PC-9 (cell line): ENCODE results near the gene ALG2. TPM values are rescaled to one million over a fixed set of nuclear protein-coding genes. Genes with fewer than 3 reads are reported as not detected.

Experiments used
- BruUV-seq: library from RNA; stranded (reverse); fragments of 400-500 nt; replicated peaks from 2 replicates; lab custom pipeline; 2021; lab: Mats Ljungman, UMichigan
- CTCF ChIA-PET: fragments of 300-600 bp; sonication (Branson Sonifier 250); formaldehyde crosslinking; loops from one replicate; lab custom pipeline; 2022; ENCODE audit warnings: antibody characterized with exemption; lab: Charles Lee
- POLR2A ChIA-PET: fragments of 300-600 bp; sonication (Branson Sonifier 250); formaldehyde crosslinking; loops from one replicate; lab custom pipeline; 2022; ENCODE audit warnings: antibody characterized with exemption; ENCODE audit not compliant: unreplicated experiment; lab: Charles Lee
- DNase-seq, 2 experiments: peaks; one replicate each; pipeline versions ENCODE4 v3.0.0 to v3.0.0-alpha.2; 2015 to 2022; ENCODE audit warnings: mixed read lengths in 1 of 2
- H2AFZ ChIP-seq: fragments of 200-600 bp; sonication (generic); 2 replicates; pipeline ENCODE4 v1.8.1; 2017; ENCODE audit warnings: antibody characterized with exemption
- H3F3A ChIP-seq: fragments of 200-600 bp; sonication (generic); 2 replicates; pipeline ENCODE4 v1.8.1; 2017; ENCODE audit warnings: antibody characterized with exemption, mild to moderate bottlenecking, low read depth; ENCODE audit not compliant: insufficient read depth
- H3K27ac ChIP-seq: fragments of 200-600 bp; sonication (generic); 2 replicates; pipeline ENCODE4 v1.6.1; 2016; ENCODE audit warnings: mixed run types
- H3K27me3 ChIP-seq: fragments of 200-600 bp; sonication (generic); 2 replicates; pipeline ENCODE4 v1.6.1; 2016; ENCODE audit warnings: low read depth, mixed run types; ENCODE audit not compliant: insufficient read depth
- H3K36me3 ChIP-seq: fragments of 200-600 bp; sonication (generic); 2 replicates; pipeline ENCODE4 v1.6.1; 2016; ENCODE audit warnings: low read depth, mixed run types
- H3K4me1 ChIP-seq: fragments of 200-600 bp; sonication (generic); replicated peaks from 2 replicates; pipeline ENCODE4 v1.6.1; 2016; ENCODE audit warnings: mixed run types; ENCODE audit not compliant: insufficient read depth
- H3K4me2 ChIP-seq: fragments of 200-600 bp; sonication (generic); 2 replicates; pipeline ENCODE4 v1.6.1; 2017; ENCODE audit warnings: mixed run types
- H3K4me3 ChIP-seq: fragments of 200-600 bp; sonication (generic); 2 replicates; pipeline ENCODE4 v1.6.1; 2016; ENCODE audit warnings: mixed run types
- H3K79me2 ChIP-seq: fragments of 200-600 bp; sonication (generic); 2 replicates; pipeline ENCODE4 v1.6.1; 2017; ENCODE audit warnings: low read depth, mixed run types
- H3K9me2 ChIP-seq: fragments of 200-600 bp; sonication (generic); 2 replicates; pipeline ENCODE4 v1.8.1; 2017; ENCODE audit warnings: mild to moderate bottlenecking; ENCODE audit not compliant: insufficient read depth
- H3K9me3 ChIP-seq: fragments of 200-600 bp; sonication (generic); 2 replicates; pipeline ENCODE4 v1.8.1; 2016; ENCODE audit warnings: low read depth; ENCODE audit not compliant: insufficient read depth
- H4K20me1 ChIP-seq: fragments of 200-600 bp; sonication (generic); 2 replicates; pipeline ENCODE4 v1.8.1; 2017; ENCODE audit not compliant: insufficient read depth
- CTCF ChIP-seq: fragments of 200-600 bp; sonication (generic); conservative IDR thresholded peaks from 2 replicates; pipeline ENCODE4 v1.6.1; 2017; ENCODE audit warnings: mixed run types, antibody characterized with exemption, mild to moderate bottlenecking, moderate library complexity
- EZH2 ChIP-seq: fragments of 200-600 bp; sonication (generic); IDR thresholded peaks from 2 replicates; pipeline ENCODE4 v1.8.0; 2017; ENCODE audit warnings: antibody characterized with exemption, low read depth
- intact Hi-C: fragments of 100-400 bp; cut with micrococcal nuclease; formaldehyde crosslinking; loops from one replicate; pipeline ENCODE4 v1.10.0; 2022; ENCODE audit not compliant: unreplicated experiment
- total RNA-seq: library from RNA; stranded (reverse); gene quantifications from 2 replicates; pipeline ENCODE4 v1.2.3, GENCODE V29; 2021

The ALG2 gene
- total RNA-seq, 1 experiment from 2014 or later, result 30.2 TPM

GRCh38 chr9:99192786-99193465 is 28.8 kb downstream of the ALG2 start:
- H3F3A ChIP-seq, result no peaks in the 10 kb centered on the region
- no peak for DNase-seq
- H3K27ac ChIP-seq, result no peak overlapping the region
- H3K27me3 ChIP-seq, result peaks cover 11% of the 10 kb centered on the region; the same call in 1 of the 2 replicates
- no peaks in the 10 kb centered on the region for H4K20me1 ChIP-seq
- H2AFZ ChIP-seq, result no peak overlapping the region
- ChIA-PET POLR2A (no interaction called here), CTCF (no interaction called here)
- H3K4me1 ChIP-seq, result no peaks in the 10 kb centered on the region
- BruUV-seq, result no TSS peak
- no peaks in the 10 kb centered on the region for H3K9me2 ChIP-seq
- no peaks in the 10 kb centered on the region for H3K36me3 ChIP-seq
- no peaks in the 10 kb centered on the region for H3K9me3 ChIP-seq
- H3K4me2 ChIP-seq, result no peak overlapping the region
- TF ChIP-seq EZH2 (no peak), CTCF (no peak; the same call in 1 of the 2 replicates)
- H3K79me2 ChIP-seq, result no peaks in the 10 kb centered on the region
- intact Hi-C loops, result no loop called here
- no peak overlapping the region for H3K4me3 ChIP-seq

DNA sequence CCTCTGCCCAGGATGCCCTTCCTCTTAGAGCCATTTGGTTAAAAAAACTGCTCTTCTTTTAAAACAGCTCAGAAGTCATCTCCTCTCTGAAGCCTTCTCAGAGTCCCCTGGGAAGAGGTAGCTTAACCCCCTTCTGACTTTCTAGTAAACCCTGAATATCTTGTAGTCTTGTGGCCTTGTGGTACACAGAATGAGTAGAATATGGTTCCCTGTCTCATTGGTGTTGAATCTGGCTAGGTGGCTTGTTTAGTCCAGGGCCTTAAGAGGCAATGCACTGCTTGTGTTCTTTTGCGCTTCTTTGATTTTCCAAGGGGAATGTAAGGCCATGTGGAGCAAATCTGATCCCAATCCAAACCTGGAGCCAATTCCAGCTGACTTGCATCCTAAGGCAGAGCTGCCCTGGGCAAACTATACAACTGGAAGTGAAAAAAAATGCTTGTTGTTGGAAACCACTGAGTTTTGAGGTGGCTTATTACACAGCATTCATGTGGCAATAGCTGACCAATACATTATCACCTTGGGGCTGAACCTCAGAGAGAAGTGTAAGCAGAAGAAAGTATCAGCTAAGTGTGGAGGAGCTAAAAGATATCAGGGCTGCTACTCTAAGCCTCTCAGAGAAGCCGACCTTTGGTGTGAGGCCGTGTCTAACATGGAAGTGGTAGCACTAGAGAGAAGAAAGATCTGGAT is 31.0 kb downstream of the ALG2 start:
- intact Hi-C loops, result no loop called here
- Histone ChIP-seq H3K27ac (no peak overlapping the region), H3K36me3 (no peaks in the 10 kb centered on the region), H3K9me3 (no peaks in the 10 kb centered on the region), H3K4me1 (no peaks in the 10 kb centered on the region), H3K4me2 (no peak overlapping the region), H3K27me3 (peaks cover 11% of the 10 kb centered on the region; the same call in 1 of the 2 replicates), H3K9me2 (no peaks in the 10 kb centered on the region), H3K79me2 (no peaks in the 10 kb centered on the region), H3K4me3 (no peak overlapping the region), H2AFZ (no peak overlapping the region), H4K20me1 (no peaks in the 10 kb centered on the region), H3F3A (no peaks in the 10 kb centered on the region)
- BruUV-seq, result no TSS peak
- POLR2A ChIA-PET, result no interaction called here
- TF ChIP-seq CTCF (no peak), EZH2 (no peak)
- DNase-seq, result no peak
- CTCF ChIA-PET, result no interaction called here

- Histone ChIP-seq H3F3A (no peaks in the 10 kb centered on the region), H2AFZ (no peak overlapping the region), H3K27me3 (peaks cover 11% of the 10 kb centered on the region; the same call in 1 of the 2 replicates), H3K27ac (no peak overlapping the region), H3K36me3 (no peaks in the 10 kb centered on the region), H3K4me3 (no peak overlapping the region), H3K9me3 (no peaks in the 10 kb centered on the region), H3K79me2 (no peaks in the 10 kb centered on the region), H3K9me2 (no peaks in the 10 kb centered on the region), H3K4me1 (no peaks in the 10 kb centered on the region), H4K20me1 (no peaks in the 10 kb centered on the region), H3K4me2 (no peak overlapping the region)
- no TSS peak for BruUV-seq
- POLR2A ChIA-PET, result interaction anchor here (0.6 kb wide), 1 partner anchor 161 kb away, joined by 7 read pairs; no protein-coding TSS in a partner anchor
- CTCF ChIA-PET, result no interaction called here
- no peak for TF ChIP-seq CTCF
- no peak for TF ChIP-seq EZH2
- no peak for DNase-seq
- intact Hi-C loops, result loop anchor here (10.0 kb wide), 1 partner anchor 1035 kb away; no protein-coding TSS in a partner anchor
Measured at GRCh38 chr9:99189887-99190596, 31.7 kb downstream of the ALG2 start.
